ENCODE data around the gene FSIP1. TPM values are rescaled to one million over a fixed set of nuclear protein-coding genes. Genes with fewer than 3 reads are reported as not detected.

Gene FSIP1
- total RNA-seq, 1 donor from 2014 or later, result 0.53 TPM

DNA sequence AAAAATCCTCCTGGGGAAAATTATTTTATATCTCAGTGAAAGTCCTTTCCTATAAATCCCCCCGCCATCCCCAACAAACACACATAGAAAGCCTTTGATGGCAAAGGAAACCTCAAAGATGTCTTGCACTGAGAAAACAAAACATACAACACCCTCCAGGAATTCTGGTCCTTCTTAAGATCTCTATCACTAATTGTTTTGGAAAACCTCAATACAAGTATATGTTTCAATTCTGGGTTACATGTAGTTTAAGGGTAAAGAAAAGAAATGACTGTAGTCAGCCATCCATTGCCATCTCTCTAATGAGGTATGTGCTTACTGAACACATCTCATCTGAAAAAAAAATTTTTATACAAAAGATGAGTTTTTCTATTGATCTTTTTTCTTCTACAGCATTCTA lies 97.3 kb downstream of the FSIP1 start:
- Mint-ChIP-seq H3K27me3 (no peaks in the 10 kb centered on the region), H3K9me3 (no peaks in the 10 kb centered on the region), H3K27ac (no peak overlapping the region), H3K4me1 (no peaks in the 10 kb centered on the region), H3K36me3 (ENCODE audit: low read depth) (no peaks in the 10 kb centered on the region), H3K4me3 (no peak overlapping the region)
- no peak for ATAC-seq (ENCODE audit: low read depth)
- intact Hi-C loops (cut with micrococcal nuclease), result loop anchor here (5.0 kb wide), 1 partner anchor 652 kb away; no protein-coding TSS in a partner anchor
- ChIA-PET CTCF (interaction anchor here (0.7 to 5.0 kb wide), 7 partner anchors 14 to 653 kb away, joined by 3 to 55 read pairs (median 4); no protein-coding TSS in a partner anchor), POLR2A (no interaction called here)
- TF ChIP-seq, protein P1, sequence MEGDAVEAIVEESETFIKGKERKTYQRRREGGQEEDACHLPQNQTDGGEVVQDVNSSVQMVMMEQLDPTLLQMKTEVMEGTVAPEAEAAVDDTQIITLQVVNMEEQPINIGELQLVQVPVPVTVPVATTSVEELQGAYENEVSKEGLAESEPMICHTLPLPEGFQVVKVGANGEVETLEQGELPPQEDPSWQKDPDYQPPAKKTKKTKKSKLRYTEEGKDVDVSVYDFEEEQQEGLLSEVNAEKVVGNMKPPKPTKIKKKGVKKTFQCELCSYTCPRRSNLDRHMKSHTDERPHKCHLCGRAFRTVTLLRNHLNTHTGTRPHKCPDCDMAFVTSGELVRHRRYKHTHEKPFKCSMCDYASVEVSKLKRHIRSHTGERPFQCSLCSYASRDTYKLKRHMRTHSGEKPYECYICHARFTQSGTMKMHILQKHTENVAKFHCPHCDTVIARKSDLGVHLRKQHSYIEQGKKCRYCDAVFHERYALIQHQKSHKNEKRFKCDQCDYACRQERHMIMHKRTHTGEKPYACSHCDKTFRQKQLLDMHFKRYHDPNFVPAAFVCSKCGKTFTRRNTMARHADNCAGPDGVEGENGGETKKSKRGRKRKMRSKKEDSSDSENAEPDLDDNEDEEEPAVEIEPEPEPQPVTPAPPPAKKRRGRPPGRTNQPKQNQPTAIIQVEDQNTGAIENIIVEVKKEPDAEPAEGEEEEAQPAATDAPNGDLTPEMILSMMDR (IDR thresholded peaks at IDR 0.05), result no peak
- no peak for DNase-seq

DNA sequence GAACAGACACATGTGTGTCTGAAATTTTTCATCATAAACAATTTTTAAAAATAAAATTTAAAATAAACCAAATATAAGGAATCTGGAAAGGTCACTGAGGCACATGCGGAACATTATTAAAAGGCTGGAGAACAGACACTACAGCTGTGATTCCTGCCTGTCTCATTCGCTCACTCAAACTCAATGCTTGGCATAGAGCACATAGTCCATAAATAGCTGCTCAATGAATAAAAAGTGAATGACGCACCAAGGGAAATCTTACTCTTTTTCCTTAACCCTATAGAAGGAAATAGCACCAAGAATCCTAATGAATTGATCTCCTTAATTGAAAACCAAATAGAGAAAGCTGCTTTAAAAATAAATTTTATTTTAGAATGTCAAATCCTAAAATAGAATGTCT lies 98.4 kb downstream of the FSIP1 start:
- CTCF ChIA-PET, result interaction anchor here (0.7 to 2.6 kb wide), 5 partner anchors 9 to 654 kb away, joined by 3 to 9 read pairs (median 3); no protein-coding TSS in a partner anchor
- TF ChIP-seq, protein P1 (IDR thresholded peaks at IDR 0.05), result no peak
- H3K27me3 Mint-ChIP-seq, result no peaks in the 10 kb centered on the region
- no peaks in the 10 kb centered on the region for H3K4me1 Mint-ChIP-seq
- H3K9me3 Mint-ChIP-seq, result no peaks in the 10 kb centered on the region
- H3K4me3 Mint-ChIP-seq, result no peak overlapping the region
- no peak overlapping the region for H3K27ac Mint-ChIP-seq
- H3K36me3 Mint-ChIP-seq (ENCODE audit: low read depth), result no peaks in the 10 kb centered on the region
- no peak for DNase-seq
- intact Hi-C loops (cut with micrococcal nuclease), result no loop called here
- POLR2A ChIA-PET, result no interaction called here
- ATAC-seq (ENCODE audit: low read depth), result no peak

DNA sequence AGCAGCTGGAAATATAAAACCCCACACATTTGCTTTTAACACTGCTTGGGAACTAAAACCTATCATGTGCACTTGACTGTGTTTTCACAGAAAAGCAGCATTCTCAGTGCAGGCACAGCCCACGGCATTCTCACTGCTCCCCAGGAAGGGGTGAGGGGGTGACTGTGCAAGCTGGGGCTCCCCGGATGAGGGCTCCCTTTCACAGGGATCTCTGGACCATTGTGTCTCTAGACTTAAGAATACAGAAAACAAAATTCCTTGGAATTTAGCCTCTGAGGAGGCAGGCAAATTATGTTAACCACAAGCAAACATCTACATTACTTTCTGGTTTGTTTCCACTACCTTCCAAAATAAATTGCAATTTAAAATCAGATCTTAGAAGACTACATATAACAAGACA lies 100.3 kb downstream of the FSIP1 start:
- TF ChIP-seq, protein P1 (IDR thresholded peaks at IDR 0.05), result no peak
- POLR2A ChIA-PET, result no interaction called here
- ATAC-seq (ENCODE audit: low read depth) (no peak), DNase-seq (no peak)
- CTCF ChIA-PET, result interaction anchor here (2.6 kb wide), 1 partner anchor 74 kb away, joined by 9 read pairs; no protein-coding TSS in a partner anchor
- Mint-ChIP-seq H3K27me3 (no peaks in the 10 kb centered on the region), H3K36me3 (ENCODE audit: low read depth) (no peaks in the 10 kb centered on the region), H3K4me1 (no peaks in the 10 kb centered on the region), H3K9me3 (no peaks in the 10 kb centered on the region), H3K27ac (no peak overlapping the region), H3K4me3 (no peak overlapping the region)
- intact Hi-C loops (cut with micrococcal nuclease), result no loop called here

DNA sequence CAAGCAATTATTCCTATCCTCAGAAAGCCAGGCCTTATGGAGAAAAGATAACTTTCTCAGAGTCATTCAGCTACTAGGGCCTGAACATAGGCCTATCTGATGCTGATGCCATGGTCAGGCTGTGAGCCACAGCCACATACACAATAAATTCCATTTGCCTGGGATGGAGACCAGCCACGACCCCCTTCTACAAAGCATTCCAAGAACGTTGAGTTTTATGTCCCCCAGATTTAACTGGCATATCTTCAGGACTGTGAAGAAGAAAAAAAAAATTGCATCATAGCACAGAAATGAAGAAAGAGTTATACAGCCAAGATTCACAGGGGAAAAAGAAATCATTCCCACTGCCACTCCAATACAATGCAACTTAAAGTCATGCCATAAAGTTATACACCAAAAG lies 101.8 kb downstream of the FSIP1 start:
- no peak overlapping the region for H3K4me3 Mint-ChIP-seq
- ChIA-PET POLR2A (no interaction called here), CTCF (interaction anchor here (0.7 kb wide), 1 partner anchor 63 kb away, joined by 3 read pairs; no protein-coding TSS in a partner anchor)
- DNase-seq, result no peak
- H3K27me3 Mint-ChIP-seq, result no peaks in the 10 kb centered on the region
- H3K4me1 Mint-ChIP-seq, result no peaks in the 10 kb centered on the region
- H3K27ac Mint-ChIP-seq, result no peak overlapping the region
- intact Hi-C loops (cut with micrococcal nuclease), result no loop called here
- no peaks in the 10 kb centered on the region for H3K36me3 Mint-ChIP-seq (ENCODE audit: low read depth)
- no peak for ATAC-seq (ENCODE audit: low read depth)
- H3K9me3 Mint-ChIP-seq, result no peaks in the 10 kb centered on the region
- TF ChIP-seq, protein P1 (IDR thresholded peaks at IDR 0.05), result no peak

DNA sequence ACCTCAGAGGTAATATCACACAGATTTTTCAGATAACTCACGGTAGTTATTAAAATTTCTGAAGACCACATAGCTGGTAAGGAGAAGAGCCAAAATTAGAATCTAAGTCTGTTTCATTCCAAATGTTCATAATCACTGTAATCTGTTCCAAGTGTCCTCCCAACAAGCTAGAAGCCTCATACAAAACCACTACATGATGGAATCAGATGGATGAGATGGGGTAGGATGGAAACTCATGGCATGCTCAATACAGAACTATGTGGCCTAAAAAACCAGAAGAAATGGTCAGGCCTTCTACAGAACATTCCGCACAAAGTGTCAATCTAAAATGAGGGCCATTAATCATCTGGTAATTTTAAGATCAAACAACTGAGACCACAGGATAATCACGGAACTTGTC lies 110.0 kb downstream of the FSIP1 start:
- intact Hi-C loops (cut with micrococcal nuclease), result no loop called here
- ChIA-PET POLR2A (no interaction called here), CTCF (no interaction called here)
- no peak for DNase-seq
- Mint-ChIP-seq H3K4me3 (no peak overlapping the region), H3K4me1 (no peaks in the 10 kb centered on the region), H3K9me3 (no peaks in the 10 kb centered on the region), H3K27ac (no peak overlapping the region), H3K27me3 (no peaks in the 10 kb centered on the region), H3K36me3 (ENCODE audit: low read depth) (no peaks in the 10 kb centered on the region)
- TF ChIP-seq, protein P1 (IDR thresholded peaks at IDR 0.05), result no peak
- ATAC-seq (ENCODE audit: low read depth), result no peak
